ENCODE measurements around the gene MRPS5.
"Not testable (repeated sequence)": the region's sequence is repeated elsewhere in the genome, so short reads cannot be mapped to it uniquely, and the experiment has no call there.

Gene MRPS5

DNA sequence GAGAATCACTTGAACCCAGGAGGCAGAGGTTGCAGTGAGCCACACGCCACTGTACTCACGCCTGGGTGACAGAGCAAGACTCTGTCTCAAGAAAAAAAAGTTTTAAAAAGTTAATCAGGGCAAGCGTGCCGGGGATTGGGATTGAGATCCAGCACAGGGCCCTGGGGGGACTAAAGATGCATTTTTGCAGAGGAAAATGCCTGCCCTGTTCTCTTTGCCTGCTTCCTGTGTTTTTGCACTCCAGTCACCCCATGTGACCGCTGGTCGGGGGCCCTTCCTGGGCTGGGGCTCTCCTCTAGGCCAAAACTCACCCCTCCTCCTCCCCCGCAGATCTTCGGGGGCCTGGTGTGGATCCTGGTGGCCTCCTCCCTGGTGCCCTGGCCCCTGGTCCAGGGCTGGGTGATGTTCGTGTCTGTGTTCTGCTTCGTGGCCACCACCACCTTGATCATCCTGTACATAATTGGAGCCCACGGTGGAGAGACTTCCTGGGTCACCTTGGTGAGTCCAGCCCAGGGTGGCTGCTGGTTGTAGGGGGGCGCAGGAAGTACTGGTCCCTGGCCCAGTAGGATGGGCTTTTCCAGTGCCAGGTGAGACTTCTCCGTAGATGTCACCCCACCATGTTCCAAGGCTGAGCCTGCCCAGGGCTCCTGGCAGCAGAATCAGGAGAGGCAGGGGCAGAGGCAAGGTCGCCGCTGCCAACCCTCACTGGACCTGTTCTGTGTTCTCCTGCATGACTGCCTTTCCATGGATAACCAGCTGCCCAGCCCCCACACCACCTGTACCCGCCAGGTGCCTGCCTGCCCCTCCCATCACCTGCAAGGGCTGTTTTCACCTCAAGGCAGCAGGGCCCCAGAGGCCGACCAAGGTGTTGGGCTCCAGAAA, 73.7 kb downstream of the MRPS5 start:
- no peak for DNase-seq (ENCODE audit: low spot score)

DNA sequence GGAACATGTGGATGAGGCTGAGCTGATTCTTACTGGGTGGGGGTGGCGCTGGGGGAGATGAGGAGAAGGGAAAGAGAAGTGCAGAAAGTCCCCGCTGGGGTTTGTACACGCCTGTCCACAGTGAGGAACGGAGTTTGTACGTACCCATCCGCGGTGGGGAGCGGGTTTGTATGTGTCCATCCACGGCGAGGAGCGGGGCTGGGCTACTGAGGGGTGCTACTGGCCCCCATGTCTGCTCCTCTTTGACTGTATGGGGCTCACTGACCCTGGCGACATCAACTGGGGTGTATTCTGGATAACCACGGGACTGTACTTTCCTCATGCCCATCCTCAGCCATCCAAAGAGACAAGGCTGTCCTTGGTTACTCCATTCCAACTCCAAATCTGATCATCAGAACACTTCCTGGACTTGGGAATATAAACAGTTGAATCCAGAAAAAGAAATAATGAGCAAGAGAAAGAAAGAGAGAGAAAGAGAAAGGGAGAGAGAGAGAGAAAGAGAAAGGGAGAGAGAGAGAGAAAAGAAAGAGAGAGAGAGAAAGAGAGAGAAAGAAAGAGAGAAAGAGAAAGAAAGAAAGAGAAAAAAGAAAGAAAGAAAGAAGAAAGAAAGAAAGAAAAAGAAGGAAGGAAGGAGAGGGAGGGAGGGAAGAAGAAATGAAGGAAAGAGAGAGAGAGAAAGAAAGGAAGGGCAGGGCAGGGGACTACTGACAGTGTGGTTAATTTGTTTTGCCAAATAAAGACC, 75.1 kb downstream of the MRPS5 start:
- DNase-seq (ENCODE audit: low spot score): no peak

DNA sequence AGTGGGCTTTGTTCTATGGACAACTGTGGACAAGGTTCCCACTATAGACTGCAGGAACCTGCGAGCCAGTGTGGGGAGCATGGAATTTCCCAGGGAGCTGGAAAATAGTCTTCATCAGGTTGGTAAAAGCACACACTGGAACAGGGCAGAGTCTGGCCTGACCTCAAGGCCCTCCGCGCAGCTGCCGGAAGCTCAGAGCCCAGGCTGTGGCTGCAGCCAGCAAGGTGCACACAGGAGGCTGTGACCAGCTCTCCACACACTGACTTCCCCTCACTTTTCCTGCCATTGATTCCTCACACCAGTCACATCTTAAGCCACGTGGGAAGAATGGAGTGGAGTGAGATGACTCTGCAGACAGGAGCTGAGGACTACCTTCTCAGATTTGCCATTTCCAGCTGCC, 77.0 kb downstream of the MRPS5 start:
- DNase-seq (ENCODE audit: low spot score): no peak

DNA sequence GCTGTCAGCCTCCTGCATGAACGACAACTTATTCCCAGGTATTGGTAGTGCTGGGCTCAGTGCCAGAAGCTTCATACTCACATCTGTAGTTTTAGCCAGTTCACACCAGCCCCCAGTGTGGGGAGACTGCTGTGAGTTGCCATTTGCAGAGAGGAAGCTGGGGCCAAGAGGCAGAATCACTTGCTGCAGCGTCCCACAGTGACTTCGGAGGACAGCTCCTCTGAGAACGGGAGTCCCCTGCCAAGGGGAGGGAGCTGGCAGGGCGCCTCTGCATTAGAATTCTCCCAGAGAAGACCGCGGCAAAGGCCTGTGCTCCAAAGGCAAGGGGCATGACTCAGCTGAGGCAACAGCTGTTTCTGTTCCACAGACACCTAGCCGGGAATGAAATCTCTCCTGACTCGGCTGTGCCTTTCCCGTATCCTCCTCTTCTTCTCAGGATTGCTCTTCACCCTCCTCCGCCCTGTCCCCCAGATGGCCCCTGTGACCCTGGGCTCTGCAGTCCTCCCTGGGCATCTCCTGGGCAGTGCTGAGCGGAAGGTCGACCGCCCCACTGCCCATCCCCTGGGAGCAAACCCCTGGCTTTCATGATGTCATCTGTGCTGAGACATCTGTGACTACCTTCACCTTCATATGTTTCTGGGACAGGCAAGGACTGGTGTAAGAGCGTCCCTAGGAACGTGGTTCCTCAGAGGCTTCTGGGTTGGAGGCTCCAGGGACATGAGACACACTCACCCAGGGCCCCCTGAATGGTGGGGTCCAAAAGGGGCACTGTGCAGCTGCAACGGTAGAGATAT, 78.1 kb downstream of the MRPS5 start:
- no peak for DNase-seq (ENCODE audit: low spot score)

DNA sequence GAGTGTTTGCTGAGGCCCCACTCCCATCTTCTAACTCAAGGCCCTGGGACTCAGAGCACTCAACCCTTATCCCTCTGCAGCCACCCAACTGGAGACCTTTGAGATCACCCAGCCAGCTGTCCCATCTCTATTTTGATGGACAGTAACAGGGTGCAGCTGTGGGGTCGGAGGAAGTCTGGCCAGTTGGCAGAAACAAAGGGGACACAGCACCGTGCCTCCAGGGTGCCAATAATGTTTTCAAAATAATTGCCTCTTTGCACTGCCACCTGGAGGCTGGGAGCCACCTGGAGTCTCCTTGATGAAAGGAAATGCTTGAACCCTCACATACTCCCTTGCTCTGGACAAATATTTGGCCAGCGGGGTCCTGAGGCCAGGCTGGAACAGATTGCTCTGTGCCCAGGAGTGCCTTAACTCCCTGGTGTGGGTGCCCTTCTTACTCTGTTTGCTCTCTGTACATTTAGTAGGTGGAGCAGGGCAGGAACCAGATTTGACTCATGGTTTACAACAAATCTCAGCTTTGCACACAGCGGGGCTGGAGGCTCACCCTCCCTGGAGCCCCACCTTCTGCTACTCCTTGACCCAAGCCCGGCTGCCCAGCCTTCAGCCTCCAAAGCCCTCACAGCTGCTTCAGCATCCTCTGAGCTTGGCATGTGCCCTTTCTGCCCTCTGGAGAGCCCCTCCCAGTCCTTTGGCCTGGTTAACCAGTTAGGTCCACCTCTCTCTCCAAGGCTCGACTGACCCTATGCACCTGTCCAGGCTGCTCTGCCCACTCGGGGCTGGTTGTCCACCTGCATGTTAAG, 78.9 kb downstream of the MRPS5 start:
- no peak for DNase-seq (ENCODE audit: low spot score)

DNA sequence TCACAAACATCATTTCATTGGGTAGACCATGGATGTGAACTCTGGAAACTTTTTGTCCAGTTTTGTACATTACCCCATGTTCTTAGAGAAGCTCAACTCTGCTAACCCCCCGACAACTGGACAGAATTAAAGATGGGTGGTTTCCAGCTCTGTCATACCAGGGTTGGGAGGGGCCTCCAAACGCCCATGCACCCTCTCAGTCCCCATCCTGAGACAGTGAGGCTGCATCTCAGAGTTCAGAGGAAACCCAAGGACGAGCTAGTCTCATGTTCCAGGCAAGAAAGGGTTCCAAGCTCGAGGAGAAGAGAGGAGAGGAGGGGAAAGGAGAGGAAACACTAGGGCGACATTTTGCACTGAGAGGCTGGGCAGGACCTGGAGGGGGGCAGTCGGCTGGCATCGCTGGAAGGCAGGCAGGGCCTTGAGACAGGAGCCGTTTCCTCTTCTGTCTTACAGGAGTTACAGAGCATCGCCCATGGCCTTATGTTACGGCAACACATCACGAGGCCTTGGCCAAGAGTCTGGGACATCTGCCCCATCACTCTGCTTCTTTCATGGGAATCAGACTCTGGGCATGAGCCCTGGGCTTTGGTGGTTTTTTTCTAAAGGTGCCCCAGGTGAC, 79.7 kb downstream of the MRPS5 start:
- no peak for DNase-seq (ENCODE audit: low spot score)

DNA sequence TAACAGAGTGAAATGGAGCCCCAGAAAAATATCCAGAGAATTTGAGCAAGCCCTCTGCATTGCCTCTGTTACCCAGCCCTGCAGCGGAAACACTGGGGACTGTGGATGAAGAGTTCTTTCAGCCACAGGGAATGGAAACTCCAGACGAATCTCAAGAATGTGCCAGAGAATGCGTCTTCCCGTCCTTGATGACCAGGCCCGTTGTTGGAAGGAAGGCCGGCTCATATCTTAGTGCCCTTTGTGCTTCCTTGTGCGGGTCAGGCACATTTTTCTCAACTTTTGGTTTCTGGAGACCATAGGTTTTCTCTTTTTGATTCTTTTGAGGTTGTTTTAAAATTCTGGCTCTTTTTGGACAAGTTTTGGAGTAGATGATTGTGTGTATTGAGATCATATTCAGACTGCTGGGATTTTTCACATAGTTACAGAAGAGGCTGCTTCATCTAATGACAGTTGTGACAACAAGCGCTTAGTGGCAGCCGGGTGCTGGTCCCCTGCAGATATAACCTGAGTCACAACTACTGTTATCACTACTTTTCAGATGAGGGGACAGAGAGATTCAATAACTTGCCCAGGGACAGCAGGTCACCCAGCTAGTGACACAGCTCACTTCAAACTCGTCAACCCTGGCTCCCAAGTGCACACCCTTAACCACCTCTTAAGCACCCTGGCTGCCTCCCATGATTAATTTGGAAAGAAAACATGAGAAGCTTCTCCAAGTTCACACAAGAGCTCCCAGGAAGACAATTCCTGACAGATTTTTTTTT, 80.4 kb downstream of the MRPS5 start:
- DNase-seq (ENCODE audit: low spot score): no peak

DNA sequence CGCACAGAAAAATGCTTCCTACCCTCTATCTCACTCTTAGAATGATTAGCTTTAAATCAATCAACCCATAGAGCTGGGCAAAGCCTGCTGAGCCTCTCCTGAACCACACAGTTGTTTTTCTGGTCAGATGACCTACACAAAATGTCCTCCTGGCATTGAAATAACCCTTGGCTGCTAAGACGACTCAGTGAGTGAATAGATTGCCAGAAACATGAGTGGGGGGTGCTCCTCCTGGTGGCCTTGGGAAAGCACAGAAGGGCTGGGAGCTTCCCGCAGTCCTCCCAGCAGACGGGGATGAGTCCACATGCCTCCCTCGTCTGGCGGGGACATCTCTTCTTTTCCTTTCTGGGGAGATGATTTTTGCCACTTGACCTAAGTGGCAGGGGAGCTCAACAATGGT, 81.2 kb downstream of the MRPS5 start:
- DNase-seq (ENCODE audit: low spot score): no peak

DNA sequence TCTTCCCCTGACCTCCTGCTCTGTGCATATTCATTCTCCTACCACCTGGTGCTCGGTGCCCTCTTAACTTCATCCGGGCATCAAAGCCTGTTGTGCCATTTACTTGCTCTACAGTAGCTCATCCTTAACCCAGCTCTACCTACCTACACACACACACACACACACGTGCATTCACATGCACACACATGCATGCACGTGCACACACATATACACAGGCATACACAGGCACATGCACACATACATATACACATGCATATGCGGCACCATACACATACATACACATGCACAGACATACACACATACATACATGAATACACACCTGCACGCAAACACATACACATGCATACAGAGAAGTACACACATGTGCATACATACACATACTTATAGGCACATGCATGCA, 81.6 kb downstream of the MRPS5 start:
- DNase-seq (ENCODE audit: low spot score): no peak

DNA sequence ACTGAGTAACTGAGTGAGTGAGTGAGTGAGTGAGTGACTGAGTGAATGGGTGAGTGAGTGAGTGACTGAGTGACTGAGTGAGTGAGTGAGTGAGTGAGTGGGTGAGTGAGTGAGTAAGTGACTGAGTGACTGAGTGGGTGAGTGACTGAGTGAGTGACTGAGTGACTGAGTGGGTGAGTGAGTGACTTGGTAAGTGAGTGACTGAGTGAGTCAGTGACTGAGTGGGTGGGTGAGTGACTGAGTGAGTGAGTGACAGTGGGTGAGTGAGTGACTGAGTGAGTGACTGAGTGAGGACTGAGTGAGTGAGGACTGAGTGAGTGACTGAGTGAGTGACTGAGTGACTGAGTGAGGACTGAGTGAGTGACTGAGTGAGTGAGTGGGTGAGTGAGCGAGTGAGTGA, 82.2 kb downstream of the MRPS5 start:
- no peak for DNase-seq (ENCODE audit: low spot score)

DNA sequence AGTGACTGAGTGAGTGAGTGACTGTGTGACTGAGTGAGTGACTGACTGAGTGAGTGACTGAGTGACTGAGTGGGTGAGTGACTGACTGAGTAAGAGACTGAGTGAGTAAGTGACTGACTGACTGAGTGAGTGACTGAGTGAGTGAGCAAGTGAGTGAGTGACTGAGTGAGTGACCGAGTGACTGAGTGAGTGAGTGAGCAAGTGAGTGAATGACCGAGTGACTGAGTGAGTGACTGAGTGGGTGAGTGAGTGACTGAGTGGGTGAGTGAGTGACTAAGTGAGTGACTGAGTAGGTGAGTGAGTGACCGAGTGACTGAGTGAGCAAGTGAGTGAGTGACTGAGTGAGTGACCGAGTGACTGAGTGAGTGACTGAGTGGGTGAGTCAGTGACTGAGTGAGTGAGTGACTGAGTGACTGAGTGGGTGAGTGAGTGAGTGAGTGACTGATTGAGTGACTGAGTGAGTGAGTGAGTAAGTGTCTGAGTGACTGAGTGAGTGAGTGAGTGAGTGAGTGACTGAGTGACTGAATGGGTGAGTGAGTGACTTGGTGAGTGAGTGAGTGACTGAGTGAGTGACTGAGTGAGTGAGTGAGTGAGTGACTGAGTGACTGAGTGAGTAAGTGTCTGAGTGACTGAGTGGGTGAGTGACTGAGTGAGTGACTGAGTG, 82.8 kb downstream of the MRPS5 start:
- no peak for DNase-seq (ENCODE audit: low spot score)

DNA sequence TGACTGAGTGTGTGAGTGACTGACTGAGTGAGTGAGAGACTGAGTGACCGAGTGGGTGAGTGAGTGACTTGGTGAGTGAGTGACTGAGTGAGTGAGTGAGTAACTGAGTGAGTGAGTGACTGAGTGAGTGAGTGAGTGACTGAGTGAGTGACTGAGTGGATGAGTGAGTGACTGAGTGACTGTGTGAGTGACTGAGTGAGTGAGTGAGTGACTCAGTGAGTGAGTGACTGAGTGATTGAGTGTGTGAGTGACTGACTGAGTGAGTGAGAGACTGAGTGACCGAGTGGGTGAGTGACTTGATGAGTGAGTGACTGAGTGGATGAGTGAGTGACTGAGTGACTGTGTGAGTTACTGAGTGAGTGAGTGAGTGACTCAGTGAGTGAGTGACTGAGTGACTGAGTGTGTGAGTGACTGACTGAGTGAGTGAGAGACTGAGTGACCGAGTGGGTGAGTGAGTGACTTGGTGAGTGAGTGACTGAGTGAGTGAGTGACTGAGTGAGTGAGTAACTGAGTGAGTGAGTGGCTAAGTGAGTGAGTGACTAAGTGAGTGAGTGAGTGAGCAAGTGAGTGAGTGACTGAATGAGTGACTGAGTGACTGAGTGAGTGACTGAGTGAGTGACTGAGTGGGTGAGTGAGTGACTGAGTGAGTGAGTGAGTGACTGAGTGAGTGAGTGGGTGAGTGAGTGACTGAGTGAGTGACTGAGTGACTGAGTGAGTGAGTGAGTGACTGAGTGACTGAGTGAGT, 83.6 kb downstream of the MRPS5 start:
- not testable (repeated sequence) for DNase-seq (ENCODE audit: low spot score)

DNA sequence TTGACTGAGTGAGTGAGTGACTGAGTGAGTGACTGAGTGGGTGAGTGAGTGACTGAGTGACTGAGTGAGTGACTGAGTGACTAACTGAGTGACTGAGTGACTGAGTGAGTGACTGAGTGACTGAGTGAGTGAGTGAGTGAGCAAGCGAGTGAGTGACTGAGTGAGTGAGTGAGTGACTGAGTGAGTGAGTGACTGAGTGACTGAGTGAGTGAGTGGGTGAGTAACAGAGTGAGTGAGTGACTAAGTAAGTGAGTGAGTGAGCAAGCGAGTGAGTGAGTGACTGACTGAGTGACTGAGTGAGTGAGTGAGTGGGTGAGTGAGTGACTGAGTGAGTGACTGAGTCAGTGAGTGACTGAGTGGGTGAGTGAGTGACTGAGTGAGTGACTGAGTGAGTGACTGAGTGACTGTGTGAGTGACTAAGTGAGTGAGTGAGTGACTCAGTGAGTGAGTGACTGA, 84.2 kb downstream of the MRPS5 start:
- DNase-seq (ENCODE audit: low spot score): no peak

DNA sequence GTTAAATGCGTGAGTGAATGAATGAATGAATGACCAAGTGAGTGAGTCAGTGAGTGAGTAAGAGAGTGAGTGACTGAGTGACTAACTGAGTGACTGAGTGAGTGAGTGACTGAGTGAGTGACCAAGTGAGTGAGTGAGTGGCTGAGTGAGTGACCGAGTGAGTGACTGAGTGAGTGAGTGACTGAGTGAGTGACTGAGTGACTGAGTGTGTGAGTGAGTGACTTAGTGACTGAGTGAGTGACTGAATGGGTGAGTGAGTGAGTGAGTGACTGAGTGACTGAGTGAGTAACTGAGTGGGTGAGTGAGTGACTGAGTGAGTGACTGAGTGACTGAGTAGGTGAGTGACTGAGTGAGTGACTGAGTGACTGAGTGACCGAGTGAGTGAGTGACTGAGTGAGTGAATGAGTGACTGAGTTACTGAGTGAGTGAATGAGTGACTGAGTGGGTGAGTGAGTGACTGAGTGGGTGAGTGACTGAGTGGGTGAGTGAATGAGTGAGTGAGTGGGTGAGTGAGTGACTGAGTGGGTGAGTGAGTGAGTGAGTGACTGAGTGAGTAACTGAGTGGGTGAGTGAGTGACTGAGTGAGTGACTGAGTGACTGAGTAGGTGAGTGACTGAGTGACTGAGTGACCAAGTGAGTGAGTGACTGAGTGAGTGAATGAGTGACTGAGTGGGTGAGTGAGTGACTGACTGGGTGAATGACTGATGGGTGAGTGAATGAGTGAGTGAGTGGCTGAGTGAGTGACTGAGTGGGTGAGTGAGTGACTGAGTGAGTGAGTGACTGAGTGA, 84.8 kb downstream of the MRPS5 start:
- no peak for DNase-seq (ENCODE audit: low spot score)
